Measurements from ENCODE around the gene CES2.

The CES2 gene, protein sequence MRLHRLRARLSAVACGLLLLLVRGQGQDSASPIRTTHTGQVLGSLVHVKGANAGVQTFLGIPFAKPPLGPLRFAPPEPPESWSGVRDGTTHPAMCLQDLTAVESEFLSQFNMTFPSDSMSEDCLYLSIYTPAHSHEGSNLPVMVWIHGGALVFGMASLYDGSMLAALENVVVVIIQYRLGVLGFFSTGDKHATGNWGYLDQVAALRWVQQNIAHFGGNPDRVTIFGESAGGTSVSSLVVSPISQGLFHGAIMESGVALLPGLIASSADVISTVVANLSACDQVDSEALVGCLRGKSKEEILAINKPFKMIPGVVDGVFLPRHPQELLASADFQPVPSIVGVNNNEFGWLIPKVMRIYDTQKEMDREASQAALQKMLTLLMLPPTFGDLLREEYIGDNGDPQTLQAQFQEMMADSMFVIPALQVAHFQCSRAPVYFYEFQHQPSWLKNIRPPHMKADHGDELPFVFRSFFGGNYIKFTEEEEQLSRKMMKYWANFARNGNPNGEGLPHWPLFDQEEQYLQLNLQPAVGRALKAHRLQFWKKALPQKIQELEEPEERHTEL

DNA sequence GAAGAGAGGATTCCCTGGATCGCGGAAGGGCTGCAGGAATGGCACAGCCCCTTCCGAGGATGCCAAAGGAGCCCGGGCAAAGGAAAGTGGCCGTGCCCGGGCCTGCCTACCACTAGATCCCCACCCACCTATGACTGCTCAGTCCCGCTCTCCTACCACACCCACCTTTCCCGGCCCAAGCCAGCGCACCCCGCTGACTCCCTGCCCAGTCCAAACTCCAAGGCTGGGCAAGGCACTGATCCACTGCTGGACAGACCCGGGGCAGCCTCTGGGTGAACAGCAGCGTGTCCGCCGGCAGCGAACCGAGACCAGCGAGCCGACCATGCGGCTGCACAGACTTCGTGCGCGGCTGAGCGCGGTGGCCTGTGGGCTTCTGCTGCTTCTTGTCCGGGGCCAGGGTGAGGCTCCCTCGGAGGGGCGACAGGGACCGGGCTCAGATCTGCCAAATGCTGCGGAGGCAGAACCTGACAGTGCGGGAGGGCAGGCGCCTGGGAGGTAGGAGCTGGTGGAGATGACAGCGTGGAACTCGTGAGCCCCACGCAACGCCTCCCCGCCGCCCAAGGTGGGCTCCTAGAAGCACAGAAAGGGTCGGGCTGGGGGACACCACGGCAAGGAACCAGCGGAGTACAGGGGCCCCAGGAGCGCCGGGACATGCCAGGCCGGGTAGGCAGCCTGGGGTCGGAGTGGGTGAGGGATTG, at the start of gene CES2:
Gene CES2, plus strand, starts transcription at position 203 of the 698 bp plus-strand sequence. Its CDS starts 120 bp downstream, at position 323.
- no peaks in the 10 kb centered on the region for H3K9me3 ChIP-seq (ENCODE audit: insufficient read depth, low read depth, low read length)
- H3K9ac ChIP-seq (ENCODE audit: low read depth, low read length) = peak within 1 kb of the TSS; percentile 84; the same call in 1 of the 2 replicates
- H3K27ac ChIP-seq (ENCODE audit: low read length) = no peak within 1 kb of the TSS
- H3K4me1 ChIP-seq (ENCODE audit: insufficient read depth, low read length) = peaks cover 4% of the 10 kb centered on the region; the same call in 1 of the 2 replicates
- peak within 1 kb of the TSS; percentile 93 for H3K4me3 ChIP-seq (ENCODE audit: low read length)
- H3K27me3 ChIP-seq (ENCODE audit: insufficient read depth, low read length) = peaks cover 17% of the 10 kb centered on the region
- H3K36me3 ChIP-seq (ENCODE audit: insufficient read depth, low read depth, low read length) = 0 out of 2 replicates have a peak, but pooled peaks cover 4% of the 10 kb centered on the region

DNA sequence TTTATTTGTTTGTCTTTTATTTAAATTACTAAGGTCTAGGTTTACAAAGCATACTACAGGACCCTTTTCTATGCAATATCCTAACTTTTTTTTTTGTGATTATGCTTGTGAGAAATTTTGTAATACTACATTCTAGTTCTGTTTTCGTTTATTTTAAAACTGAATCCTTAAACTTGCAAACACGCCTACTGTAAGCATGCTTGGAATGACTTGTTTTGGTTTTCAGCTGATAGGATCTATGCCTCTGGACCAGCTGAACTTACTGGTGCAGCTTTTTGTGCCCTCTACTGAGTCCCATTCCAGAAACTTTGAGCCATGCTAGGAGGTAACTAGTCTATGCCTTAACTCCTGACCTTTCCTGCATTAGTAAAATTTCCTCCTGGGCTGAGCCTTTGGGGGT, 49.0 kb upstream of the CES2 start:
- Histone ChIP-seq H3K27ac (ENCODE audit: low read length) (no peak overlapping the region), H3K9ac (ENCODE audit: low read depth, low read length) (no peak overlapping the region), H3K36me3 (ENCODE audit: insufficient read depth, low read depth, low read length) (peaks cover 51% of the 10 kb centered on the region), H3K4me1 (ENCODE audit: insufficient read depth, low read length) (no peaks in the 10 kb centered on the region), H3K4me3 (ENCODE audit: low read length) (no peak overlapping the region), H3K9me3 (ENCODE audit: insufficient read depth, low read depth, low read length) (no peaks in the 10 kb centered on the region), H3K27me3 (ENCODE audit: insufficient read depth, low read length) (no peaks in the 10 kb centered on the region)

DNA sequence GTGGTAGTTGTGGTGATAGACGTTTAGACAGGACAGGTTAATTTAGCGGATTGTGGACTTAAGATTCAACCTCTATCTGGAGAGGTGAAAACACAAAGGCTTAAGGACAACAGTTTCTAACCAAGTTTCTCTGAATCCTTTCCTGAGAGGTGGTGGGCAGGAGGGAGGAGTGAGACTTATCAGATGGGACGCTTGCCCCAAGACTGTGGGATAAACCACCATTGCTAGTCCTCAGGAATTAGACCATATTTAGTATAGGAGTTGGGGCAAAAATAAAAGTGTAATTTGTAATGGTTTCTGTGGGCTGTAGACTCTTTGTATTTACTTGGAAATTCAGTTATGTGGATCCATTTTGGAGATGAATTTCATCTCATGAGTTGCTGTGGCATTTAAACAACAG, 48.4 kb upstream of the CES2 start:
- Histone ChIP-seq H3K4me1 (ENCODE audit: insufficient read depth, low read length) (no peaks in the 10 kb centered on the region), H3K9me3 (ENCODE audit: insufficient read depth, low read depth, low read length) (no peaks in the 10 kb centered on the region), H3K36me3 (ENCODE audit: insufficient read depth, low read depth, low read length) (peaks cover 52% of the 10 kb centered on the region), H3K27ac (ENCODE audit: low read length) (no peak overlapping the region), H3K4me3 (ENCODE audit: low read length) (no peak overlapping the region), H3K27me3 (ENCODE audit: insufficient read depth, low read length) (no peaks in the 10 kb centered on the region), H3K9ac (ENCODE audit: low read depth, low read length) (no peak overlapping the region)

DNA sequence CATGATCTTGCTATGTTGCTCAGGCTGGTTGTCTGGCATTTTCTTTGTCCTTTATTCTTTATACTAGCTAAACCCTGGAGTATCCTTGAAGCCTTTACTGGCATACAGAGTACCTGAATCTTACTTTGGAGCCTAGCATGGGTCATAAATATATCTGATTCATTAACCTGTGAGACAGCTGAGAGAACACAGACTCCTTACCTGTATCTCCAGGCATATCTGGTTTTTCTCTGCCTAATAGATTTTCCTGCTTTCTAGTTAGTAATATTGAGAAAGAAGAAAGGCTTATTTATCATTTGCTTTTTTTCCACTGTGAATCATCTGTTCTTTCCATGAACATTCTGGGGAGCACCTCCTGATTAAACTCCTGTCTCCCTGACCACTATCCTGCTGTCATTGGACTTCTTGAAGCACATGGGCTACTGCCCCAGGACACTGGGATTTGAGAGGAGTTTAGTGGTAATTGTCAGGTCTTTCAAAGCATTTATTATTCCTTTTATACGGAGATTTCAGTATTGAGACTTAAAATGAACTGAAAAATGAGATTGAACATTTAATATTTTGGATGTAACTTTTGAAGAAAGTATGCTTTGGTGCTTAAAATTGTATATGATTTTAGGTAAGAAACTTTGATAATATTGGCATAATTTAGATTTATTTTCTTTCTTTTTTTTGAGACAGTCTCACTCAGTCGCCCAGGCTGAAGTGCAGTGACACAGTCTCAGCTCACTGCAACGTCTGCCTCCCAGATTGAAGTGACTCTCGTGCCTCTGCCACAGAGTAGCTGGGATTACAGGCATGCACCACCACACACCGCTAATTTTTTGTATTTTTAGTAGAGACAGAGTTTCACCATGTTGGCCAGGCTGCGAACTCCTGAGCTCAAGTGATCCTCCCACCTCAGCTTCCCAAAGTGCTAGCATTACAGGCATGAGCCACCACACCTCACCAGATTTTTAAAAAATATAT, 46.4 kb upstream of the CES2 start:
- Histone ChIP-seq H3K9ac (ENCODE audit: low read depth, low read length) (no peak overlapping the region), H3K4me1 (ENCODE audit: insufficient read depth, low read length) (no peaks in the 10 kb centered on the region), H3K36me3 (ENCODE audit: insufficient read depth, low read depth, low read length) (peaks cover 52% of the 10 kb centered on the region), H3K9me3 (ENCODE audit: insufficient read depth, low read depth, low read length) (no peaks in the 10 kb centered on the region), H3K27ac (ENCODE audit: low read length) (no peak overlapping the region), H3K27me3 (ENCODE audit: insufficient read depth, low read length) (no peaks in the 10 kb centered on the region), H3K4me3 (ENCODE audit: low read length) (no peak overlapping the region)

DNA sequence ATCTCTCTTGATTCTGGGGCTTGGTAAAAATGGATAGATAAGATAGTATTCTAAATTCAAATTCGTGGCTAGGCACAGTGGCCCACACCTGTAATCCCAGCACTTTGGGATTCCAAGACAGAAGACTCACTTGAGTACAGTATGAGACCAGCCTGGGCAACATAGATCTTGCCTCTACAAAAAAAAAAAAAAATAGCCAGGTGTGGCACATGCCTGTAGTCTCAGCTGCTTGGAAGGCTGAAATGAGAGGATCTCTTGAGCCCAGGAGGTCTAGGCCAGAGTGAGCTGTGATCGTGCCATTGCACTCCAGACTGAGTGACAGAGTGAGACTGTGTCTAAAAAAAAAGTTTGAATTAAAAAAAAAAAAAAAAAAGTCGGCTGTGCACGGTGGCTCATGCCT, 45.7 kb upstream of the CES2 start:
- no peaks in the 10 kb centered on the region for H3K27me3 ChIP-seq (ENCODE audit: insufficient read depth, low read length)
- H3K27ac ChIP-seq (ENCODE audit: low read length) = no peak overlapping the region
- H3K9me3 ChIP-seq (ENCODE audit: insufficient read depth, low read depth, low read length) = no peaks in the 10 kb centered on the region
- H3K9ac ChIP-seq (ENCODE audit: low read depth, low read length) = no peak overlapping the region
- H3K4me1 ChIP-seq (ENCODE audit: insufficient read depth, low read length) = no peaks in the 10 kb centered on the region
- H3K4me3 ChIP-seq (ENCODE audit: low read length) = no peak overlapping the region
- peaks cover 46% of the 10 kb centered on the region for H3K36me3 ChIP-seq (ENCODE audit: insufficient read depth, low read depth, low read length)

DNA sequence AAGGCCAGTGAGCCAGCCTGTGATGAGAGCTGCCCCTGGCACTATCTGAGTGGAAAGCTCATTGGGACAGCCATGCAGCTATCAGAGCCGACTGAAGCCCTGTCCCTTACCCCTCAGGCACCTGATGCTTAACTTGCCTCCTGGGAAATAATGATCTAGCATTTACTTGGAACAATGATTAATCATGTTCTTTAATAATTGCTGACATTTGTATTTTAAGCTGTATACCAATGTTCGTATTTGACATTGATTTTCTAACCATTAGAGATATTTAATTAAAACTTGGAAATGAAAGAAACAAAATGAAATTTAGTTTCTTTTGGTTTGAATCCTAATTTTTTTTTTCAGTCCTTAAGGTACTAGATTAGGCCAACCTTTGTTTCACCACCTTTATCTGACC, 44.5 kb upstream of the CES2 start:
- no peak overlapping the region for H3K4me3 ChIP-seq (ENCODE audit: low read length)
- H3K27ac ChIP-seq (ENCODE audit: low read length) = no peak overlapping the region
- peaks cover 34% of the 10 kb centered on the region for H3K36me3 ChIP-seq (ENCODE audit: insufficient read depth, low read depth, low read length)
- no peaks in the 10 kb centered on the region for H3K27me3 ChIP-seq (ENCODE audit: insufficient read depth, low read length)
- no peaks in the 10 kb centered on the region for H3K9me3 ChIP-seq (ENCODE audit: insufficient read depth, low read depth, low read length)
- no peaks in the 10 kb centered on the region for H3K4me1 ChIP-seq (ENCODE audit: insufficient read depth, low read length)
- H3K9ac ChIP-seq (ENCODE audit: low read depth, low read length) = no peak overlapping the region; the same call in 1 of the 2 replicates

DNA sequence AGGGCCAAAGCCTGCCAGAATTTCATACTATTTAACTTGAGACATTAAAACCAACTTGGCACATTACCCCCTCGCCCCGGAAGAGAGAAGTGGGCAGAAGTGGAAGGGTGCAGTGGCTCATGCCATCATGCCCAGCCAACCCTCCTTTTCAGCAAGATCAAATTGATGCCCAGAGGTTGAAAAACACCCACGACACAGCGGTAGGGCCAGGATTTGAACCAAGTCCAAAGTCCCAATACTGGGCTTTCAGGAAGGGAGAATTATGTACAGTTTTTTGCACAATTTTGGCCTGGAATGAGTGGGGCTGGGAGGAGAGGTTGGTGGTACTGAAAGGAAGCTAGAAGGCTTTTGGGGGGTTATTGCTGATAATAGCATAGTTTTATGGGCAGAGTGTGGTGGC, 44.0 kb upstream of the CES2 start:
- no peak overlapping the region for H3K27ac ChIP-seq (ENCODE audit: low read length)
- no peaks in the 10 kb centered on the region for H3K4me1 ChIP-seq (ENCODE audit: insufficient read depth, low read length)
- H3K36me3 ChIP-seq (ENCODE audit: insufficient read depth, low read depth, low read length) = peaks cover 28% of the 10 kb centered on the region

DNA sequence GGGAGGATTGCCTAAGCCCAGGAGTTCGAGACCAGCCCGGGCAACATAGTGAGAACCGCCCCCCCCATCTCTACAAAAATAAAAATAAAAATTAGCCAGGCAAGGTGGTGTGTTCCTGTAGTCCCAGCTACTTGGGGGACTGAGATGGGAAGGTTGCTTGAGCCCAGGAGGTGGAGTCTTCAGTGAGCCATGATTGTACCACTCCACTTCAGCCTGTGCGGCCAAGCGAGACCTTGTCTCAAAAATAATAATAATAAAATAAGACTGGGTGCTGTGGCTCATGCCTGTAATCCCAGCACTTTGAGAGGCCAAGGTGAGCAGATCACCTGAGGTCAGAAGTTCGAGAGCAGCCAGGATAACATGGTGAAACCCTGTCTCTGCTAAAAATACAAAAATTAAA, 43.5 kb upstream of the CES2 start:
- Histone ChIP-seq H3K9me3 (ENCODE audit: insufficient read depth, low read depth, low read length) (no peaks in the 10 kb centered on the region), H3K4me3 (ENCODE audit: low read length) (no peak overlapping the region), H3K27ac (ENCODE audit: low read length) (no peak overlapping the region), H3K36me3 (ENCODE audit: insufficient read depth, low read depth, low read length) (peaks cover 24% of the 10 kb centered on the region; the same call in 1 of the 2 replicates), H3K4me1 (ENCODE audit: insufficient read depth, low read length) (no peaks in the 10 kb centered on the region), H3K27me3 (ENCODE audit: insufficient read depth, low read length) (no peaks in the 10 kb centered on the region), H3K9ac (ENCODE audit: low read depth, low read length) (no peak overlapping the region)

More for the DNA sequence above, 44.0 kb upstream of the CES2 start:
- H3K4me3 ChIP-seq (ENCODE audit: low read length) = no peak overlapping the region
- no peaks in the 10 kb centered on the region for H3K9me3 ChIP-seq (ENCODE audit: insufficient read depth, low read depth, low read length)
- no peak overlapping the region for H3K9ac ChIP-seq (ENCODE audit: low read depth, low read length)
- no peaks in the 10 kb centered on the region for H3K27me3 ChIP-seq (ENCODE audit: insufficient read depth, low read length)

DNA sequence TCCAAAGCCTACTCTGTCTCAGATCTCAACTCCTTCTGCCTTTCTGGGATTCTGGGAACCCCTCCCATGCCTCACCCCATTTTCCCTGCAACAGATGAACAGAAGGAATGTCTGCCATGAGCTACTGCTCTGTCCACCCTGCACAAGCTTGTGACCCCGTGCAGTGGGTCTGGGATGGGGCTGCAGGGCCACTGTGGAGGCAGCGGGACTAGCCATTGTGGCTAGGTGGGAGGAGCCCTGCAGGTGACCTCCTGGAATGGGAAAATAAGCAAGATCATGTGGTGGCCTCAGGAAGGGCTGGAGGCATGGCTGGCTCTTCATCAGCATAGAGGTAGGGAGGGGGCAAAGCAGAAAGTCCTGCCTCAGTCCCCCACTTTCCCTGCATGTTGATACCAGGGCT, 41.3 kb upstream of the CES2 start:
- Histone ChIP-seq H3K9ac (ENCODE audit: low read depth, low read length) (no peak overlapping the region), H3K4me3 (ENCODE audit: low read length) (no peak overlapping the region), H3K27me3 (ENCODE audit: insufficient read depth, low read length) (no peaks in the 10 kb centered on the region), H3K27ac (ENCODE audit: low read length) (no peak overlapping the region), H3K4me1 (ENCODE audit: insufficient read depth, low read length) (no peaks in the 10 kb centered on the region), H3K9me3 (ENCODE audit: insufficient read depth, low read depth, low read length) (no peaks in the 10 kb centered on the region), H3K36me3 (ENCODE audit: insufficient read depth, low read depth, low read length) (peaks cover 18% of the 10 kb centered on the region; the same call in 1 of the 2 replicates)

DNA sequence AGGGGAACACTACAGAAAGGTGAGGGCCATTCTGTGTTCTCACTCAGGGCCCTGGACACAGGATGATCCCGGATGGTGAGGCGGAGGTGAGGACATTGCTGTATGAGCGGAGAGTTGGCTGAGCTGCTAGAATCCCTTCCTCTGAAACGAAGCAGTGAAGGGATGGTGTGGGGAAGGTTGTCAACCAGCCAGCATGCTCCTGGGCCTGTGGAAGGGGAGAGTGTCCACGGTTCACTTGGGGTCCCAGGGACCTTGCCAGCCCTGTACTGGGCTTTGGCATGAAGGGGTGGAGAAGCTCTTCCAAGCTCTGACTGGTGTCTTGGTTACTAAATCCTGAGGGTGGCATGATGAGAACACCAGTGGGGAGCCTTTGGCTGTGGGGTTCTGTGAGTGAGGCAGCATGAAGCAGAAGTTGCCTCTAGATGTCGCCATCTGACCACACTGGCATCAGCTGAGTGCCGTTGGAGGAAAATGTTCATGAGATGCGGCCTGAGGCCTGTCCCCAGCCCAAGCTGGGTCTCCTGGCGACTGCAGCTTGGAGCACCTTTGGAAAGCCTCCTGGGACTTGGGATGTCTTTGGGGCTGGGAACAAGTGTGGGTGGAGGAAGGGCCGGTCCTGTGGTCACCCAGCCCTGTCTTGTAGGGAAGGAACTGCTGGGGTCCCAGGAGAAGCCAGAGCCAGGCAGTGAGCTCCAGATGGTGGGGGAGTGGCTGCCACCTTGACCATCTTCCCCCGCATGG, 40.2 kb upstream of the CES2 start:
- Histone ChIP-seq H3K4me1 (ENCODE audit: insufficient read depth, low read length) (peaks cover under 1% of the 10 kb centered on the region; the same call in 1 of the 2 replicates), H3K9ac (ENCODE audit: low read depth, low read length) (no peak overlapping the region), H3K36me3 (ENCODE audit: insufficient read depth, low read depth, low read length) (peaks cover 13% of the 10 kb centered on the region; the same call in 1 of the 2 replicates), H3K4me3 (ENCODE audit: low read length) (no peak overlapping the region), H3K9me3 (ENCODE audit: insufficient read depth, low read depth, low read length) (no peaks in the 10 kb centered on the region), H3K27me3 (ENCODE audit: insufficient read depth, low read length) (no peaks in the 10 kb centered on the region), H3K27ac (ENCODE audit: low read length) (no peak overlapping the region)
